GM10266 (cell line): Measurements from ENCODE around the gene PRPF4.
"Not testable (repeated sequence)": the region's sequence is repeated elsewhere in the genome, so short reads cannot be mapped to it uniquely, and the experiment has no call there.

Experiments
- DNase-seq: peaks from one replicate; pipeline ENCODE4 v3.0.0; 2012; ENCODE audit errors: extremely low spot score
- TF ChIP-seq, protein P1 (sequence below): IDR thresholded peaks from 2 replicates; pipeline ENCODE4 v1.5.1; 2012; ENCODE audit warnings: mild to moderate bottlenecking, low read depth; ENCODE audit not compliant: control insufficient read depth, insufficient read depth; ENCODE audit errors: missing control alignments

Gene PRPF4

DNA sequence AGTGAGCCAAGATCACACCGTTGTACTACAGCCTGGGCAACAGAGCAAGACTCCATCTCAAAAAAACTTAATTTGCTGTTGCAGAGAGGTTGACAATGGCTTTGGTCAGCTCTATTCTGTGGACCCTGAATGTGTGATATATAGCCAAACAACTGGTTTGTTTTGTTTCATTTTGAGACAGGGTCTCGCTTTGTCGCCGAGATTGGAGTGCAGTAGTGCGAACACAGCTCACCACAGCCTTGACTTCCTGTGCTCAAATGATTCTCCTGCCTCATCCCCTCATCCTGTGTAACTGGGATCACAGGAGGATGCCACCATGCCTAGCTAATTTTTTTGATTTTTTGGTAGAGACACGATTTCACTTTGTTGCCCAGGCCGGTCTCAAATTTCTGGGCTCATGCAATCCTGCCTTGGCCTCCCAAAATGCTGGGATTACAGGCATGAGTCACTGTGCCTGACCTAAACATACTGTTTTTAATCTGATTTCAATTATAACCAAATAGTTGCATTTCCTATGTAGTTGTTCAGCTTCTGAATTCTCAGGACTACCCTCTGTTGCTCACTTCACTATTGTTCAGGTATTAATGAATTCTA is 17.9 kb downstream of the PRPF4 start:
- no peak for DNase-seq
- TF ChIP-seq, protein P1, sequence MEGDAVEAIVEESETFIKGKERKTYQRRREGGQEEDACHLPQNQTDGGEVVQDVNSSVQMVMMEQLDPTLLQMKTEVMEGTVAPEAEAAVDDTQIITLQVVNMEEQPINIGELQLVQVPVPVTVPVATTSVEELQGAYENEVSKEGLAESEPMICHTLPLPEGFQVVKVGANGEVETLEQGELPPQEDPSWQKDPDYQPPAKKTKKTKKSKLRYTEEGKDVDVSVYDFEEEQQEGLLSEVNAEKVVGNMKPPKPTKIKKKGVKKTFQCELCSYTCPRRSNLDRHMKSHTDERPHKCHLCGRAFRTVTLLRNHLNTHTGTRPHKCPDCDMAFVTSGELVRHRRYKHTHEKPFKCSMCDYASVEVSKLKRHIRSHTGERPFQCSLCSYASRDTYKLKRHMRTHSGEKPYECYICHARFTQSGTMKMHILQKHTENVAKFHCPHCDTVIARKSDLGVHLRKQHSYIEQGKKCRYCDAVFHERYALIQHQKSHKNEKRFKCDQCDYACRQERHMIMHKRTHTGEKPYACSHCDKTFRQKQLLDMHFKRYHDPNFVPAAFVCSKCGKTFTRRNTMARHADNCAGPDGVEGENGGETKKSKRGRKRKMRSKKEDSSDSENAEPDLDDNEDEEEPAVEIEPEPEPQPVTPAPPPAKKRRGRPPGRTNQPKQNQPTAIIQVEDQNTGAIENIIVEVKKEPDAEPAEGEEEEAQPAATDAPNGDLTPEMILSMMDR = no peak

DNA sequence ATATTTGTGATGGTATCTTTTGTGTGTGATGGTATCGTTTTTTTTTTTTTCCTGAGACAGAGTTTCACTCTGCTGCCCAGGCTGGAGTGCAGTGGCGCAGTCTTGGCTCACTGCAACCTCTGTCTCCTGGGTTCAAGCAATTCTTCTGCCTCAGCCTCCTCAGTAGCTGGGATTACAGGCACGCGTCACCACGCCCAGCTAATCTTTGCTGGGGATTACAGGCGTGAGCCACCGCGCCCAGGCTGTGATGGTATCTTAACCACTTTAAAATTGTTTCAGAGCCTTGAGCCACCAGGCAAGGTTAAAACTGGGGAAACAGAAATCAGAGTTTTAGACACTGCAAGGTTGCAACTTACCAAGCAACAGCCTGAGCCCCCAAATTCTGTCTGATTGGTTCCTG is 20.8 kb downstream of the PRPF4 start:
- DNase-seq = not testable (repeated sequence)

DNA sequence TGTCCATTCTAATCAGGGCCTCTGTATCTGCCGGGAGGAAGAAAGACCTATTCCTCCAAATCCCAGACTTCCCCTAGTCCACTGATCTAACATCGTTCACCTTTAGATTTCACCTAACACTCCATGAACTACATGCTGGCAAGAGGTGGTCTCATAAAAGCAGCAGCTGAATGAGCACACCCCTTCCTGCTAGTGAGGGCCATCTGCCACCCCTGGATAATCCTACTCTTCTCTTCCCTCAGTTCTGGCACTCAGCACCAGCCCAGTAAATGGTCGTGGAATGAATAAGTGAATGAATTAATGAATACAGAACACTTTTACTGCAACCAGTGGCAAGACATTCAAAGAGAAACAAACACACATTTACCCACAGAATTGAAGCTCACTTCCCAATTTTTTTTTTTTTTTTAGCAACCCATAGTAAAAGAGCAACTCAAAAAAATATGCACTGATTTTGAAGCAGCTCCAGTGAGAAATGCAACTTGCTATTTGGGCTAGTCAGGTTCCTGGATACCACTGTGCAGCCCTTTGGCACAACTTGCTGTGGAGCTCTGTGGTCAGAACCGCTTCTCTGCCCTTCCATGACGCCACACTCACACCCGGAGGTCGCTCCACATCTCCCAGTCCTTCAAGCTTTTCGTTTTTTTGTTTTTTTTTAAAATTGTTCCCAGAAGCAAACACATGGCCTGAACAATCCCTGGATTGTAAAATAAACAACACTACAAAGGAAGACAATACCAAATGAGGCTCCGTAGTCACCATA is 21.5 kb downstream of the PRPF4 start:
- DNase-seq = no peak
- TF ChIP-seq, protein P1 = no peak

GRCh38 chr9:113298311-113298710 is 22.9 kb downstream of the PRPF4 start:
- no peak for DNase-seq
- TF ChIP-seq, protein P1 = no peak

DNA sequence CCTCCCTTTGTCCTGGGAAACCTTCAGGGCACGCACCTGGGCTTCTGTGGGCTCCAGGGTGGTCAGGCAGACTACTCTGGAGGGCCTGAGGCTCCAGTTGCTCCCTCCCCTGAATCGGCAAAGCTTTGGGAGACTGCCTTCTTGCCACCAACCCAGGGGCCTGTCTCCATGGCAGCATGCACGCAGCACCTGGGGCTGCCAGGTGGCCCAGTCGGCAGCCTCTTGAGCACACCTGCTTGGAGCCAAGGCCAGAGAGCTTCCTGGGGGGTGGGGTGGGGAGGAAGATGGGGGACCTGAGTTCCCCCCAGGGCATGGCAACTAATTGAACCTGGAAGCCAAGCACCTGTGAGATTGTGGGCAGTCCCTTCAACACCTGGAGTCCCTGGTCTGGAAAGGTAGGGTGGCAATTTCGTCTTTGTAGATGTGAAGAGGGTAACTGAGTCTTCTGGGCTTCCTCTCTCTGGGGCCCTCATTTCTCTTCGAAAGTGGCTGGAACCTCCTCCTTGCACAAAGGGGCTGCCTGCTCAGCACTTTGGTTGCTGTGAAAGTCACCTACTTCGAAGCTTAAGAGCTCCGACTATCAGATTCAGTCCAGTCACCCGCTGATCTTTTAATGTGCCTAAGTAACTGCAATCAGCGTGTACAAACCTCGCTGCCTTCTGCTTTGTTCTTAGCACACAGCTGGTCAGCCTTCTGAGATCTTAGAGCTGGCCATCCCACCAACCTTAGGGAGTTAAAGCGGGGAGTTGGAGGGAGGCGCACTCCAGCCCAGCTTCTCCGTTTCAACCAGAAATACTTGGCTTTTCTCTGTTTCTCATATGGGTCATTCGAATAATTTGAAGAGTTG is 23.7 kb downstream of the PRPF4 start:
- DNase-seq = no peak

DNA sequence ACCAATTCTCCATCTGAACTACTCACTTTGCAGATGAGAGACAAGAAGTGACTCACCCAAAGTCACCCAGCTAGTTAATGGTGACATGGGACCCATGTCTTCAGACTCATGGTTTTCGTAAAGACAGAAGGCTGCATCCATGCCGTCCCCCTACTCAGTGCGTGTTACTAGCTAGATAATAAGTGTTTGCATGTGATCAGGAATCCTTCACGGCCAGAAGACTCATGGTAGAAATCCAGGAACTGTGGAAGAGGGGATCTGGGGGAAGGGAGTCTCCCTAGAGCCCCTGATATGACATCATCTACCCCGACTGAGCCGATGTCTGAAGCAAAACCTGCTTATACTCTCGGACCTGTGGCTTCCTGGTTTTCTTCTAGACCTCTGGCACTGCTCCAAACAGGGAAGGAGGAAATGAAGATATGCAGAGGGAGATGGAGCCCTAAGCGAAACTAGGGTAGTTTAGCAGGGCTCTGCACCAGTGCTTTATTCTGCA is 24.4 kb downstream of the PRPF4 start:
- DNase-seq = no peak
- TF ChIP-seq, protein P1 = no peak

More for the DNA sequence above, 23.7 kb downstream of the PRPF4 start:
- TF ChIP-seq, protein P1 = no peak

- no peak for DNase-seq
- TF ChIP-seq, protein P1 = no peak
Observed at GRCh38 chr9:113301548-113301947, 26.1 kb downstream of the PRPF4 start.
